HEK293T (cell line): ENCODE results near the gene STPG3.

Experiments
- ARNT ChIP-seq: fragments of 450-650 bp; IDR thresholded peaks from 2 replicates; pipeline ENCODE4 v1.6.1; 2017; ENCODE audit warnings: mild to moderate bottlenecking
- BHLHE40 ChIP-seq: fragments of 450-650 bp; IDR thresholded peaks from 2 replicates; pipeline ENCODE4 v1.6.1; 2016; ENCODE audit warnings: mild to moderate bottlenecking, moderate library complexity, borderline replicate concordance
- CTBP1 ChIP-seq: fragments of 450-650 bp; IDR thresholded peaks from 2 replicates; pipeline ENCODE4 v1.6.1; 2016; ENCODE audit warnings: borderline replicate concordance
- ELF4 ChIP-seq: fragments of 450-650 bp; IDR thresholded peaks from 2 replicates; pipeline ENCODE4 v1.6.1; 2017; ENCODE audit warnings: antibody characterized with exemption
- FOXA1 ChIP-seq: fragments of 450-650 bp; IDR thresholded peaks from 2 replicates; pipeline ENCODE4 v1.6.1; 2016; ENCODE audit warnings: mild to moderate bottlenecking
- FOXK2 ChIP-seq: fragments of 450-650 bp; IDR thresholded peaks from 2 replicates; pipeline ENCODE4 v1.6.1; 2016; ENCODE audit warnings: mild to moderate bottlenecking
- FOXM1 ChIP-seq: fragments of 450-650 bp; IDR thresholded peaks from 2 replicates; pipeline ENCODE4 v1.6.1; 2017; ENCODE audit warnings: mild to moderate bottlenecking, borderline replicate concordance
- HDGF ChIP-seq: fragments of 450-650 bp; IDR thresholded peaks from 2 replicates; pipeline ENCODE4 v1.6.1; 2017; ENCODE audit warnings: antibody characterized with exemption, borderline replicate concordance
- NFRKB ChIP-seq: fragments of 450-650 bp; IDR thresholded peaks from 2 replicates; pipeline ENCODE4 v1.6.1; 2016; ENCODE audit warnings: mild to moderate bottlenecking, moderate library complexity
- SP1 ChIP-seq: fragments of 450-650 bp; IDR thresholded peaks from 2 replicates; pipeline ENCODE4 v1.6.1; 2017
- SUZ12 ChIP-seq: fragments of 450-650 bp; IDR thresholded peaks from 2 replicates; pipeline ENCODE4 v1.6.1; 2016; ENCODE audit warnings: mild to moderate bottlenecking
- TARDBP ChIP-seq: fragments of 450-650 bp; IDR thresholded peaks from 2 replicates; pipeline ENCODE4 v1.6.1; 2016
- ZNF384 ChIP-seq: fragments of 450-650 bp; IDR thresholded peaks from 2 replicates; pipeline ENCODE4 v1.6.1; 2016
- TF ChIP-seq, protein P1 (sequence below): fragments of 450-650 bp; IDR thresholded peaks from 2 replicates; pipeline ENCODE4 v1.6.1; 2016

DNA sequence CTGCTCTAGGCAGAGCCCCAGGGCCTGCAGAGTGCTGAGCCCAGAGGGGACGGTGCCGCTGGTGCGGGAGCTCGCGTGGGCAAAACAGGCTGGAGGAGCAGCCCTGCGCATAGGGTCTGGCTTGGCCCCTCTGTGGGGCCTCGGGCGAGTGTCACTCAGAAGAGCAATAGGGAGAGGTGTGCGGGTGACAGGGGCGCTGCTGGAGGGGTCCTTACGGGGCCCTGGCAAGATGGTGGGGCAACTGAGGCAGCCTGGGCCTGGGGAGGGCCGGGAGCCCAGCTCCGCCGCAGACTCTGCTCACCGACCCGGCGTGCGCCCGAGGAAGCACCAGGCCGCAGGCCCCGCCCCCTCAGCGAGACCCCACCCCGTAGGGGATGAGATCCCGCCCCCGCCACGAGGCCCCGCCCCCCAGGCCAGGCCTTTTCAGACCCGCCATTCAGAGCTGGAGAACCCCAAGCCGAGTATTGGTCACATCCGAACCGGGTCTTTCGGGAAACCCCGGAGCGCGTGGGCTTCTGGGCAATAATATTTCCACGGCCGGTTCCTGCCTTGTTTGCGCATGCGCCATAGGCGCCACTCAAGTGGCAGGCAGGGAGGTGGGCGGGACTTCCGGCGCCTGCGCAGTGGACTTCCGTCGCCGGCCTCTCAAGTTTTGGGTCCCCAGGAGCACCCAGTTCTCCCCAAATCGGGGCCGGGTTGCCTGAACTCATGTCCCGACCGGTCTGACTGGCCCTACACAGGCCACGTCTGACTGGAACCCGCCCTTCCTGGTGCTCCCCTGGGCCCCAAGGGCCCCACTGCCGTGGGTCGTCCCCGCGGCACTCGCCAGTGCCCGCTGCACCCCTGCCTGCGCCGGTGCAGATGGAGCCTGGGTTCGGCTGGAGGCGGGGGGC, 27.8 kb upstream of the STPG3 start:
- TF ChIP-seq, protein P1, sequence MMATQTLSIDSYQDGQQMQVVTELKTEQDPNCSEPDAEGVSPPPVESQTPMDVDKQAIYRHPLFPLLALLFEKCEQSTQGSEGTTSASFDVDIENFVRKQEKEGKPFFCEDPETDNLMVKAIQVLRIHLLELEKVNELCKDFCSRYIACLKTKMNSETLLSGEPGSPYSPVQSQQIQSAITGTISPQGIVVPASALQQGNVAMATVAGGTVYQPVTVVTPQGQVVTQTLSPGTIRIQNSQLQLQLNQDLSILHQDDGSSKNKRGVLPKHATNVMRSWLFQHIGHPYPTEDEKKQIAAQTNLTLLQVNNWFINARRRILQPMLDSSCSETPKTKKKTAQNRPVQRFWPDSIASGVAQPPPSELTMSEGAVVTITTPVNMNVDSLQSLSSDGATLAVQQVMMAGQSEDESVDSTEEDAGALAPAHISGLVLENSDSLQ = peak; percentile 89
- TF ChIP-seq TARDBP = no peak
- TF ChIP-seq ZNF384 = no peak
- no peak for TF ChIP-seq SUZ12
- no peak for TF ChIP-seq ARNT
- no peak for TF ChIP-seq ELF4
- TF ChIP-seq HDGF = no peak
- TF ChIP-seq NFRKB = no peak
- no peak for TF ChIP-seq FOXM1
- no peak for TF ChIP-seq SP1
- TF ChIP-seq BHLHE40 = no peak
- no peak for TF ChIP-seq FOXA1
- TF ChIP-seq FOXK2 = no peak
- TF ChIP-seq CTBP1 = no peak
